Parathyroid adenoma (tissue), 2 donors: ENCODE data around the gene ZNF202.

Experiments
- H2AFZ ChIP-seq: fragments of 300-600 bp; sonication (generic); one replicate; pipeline ENCODE4 v1.7.0; 2017; ENCODE audit warnings: antibody characterized with exemption, mild to moderate bottlenecking
- H3K27ac ChIP-seq: fragments of 300-600 bp; sonication (generic); one replicate; pipeline ENCODE4 v1.7.0; 2017
- H3K27me3 ChIP-seq: fragments of 300-600 bp; sonication (generic); one replicate; pipeline ENCODE4 v1.7.0; 2017; ENCODE audit warnings: low read length; ENCODE audit not compliant: control insufficient read depth, insufficient read depth
- H3K36me3 ChIP-seq: fragments of 300-600 bp; sonication (generic); one replicate; pipeline ENCODE4 v1.7.0; 2017; ENCODE audit warnings: low read length; ENCODE audit not compliant: control insufficient read depth, insufficient read depth
- H3K4me1 ChIP-seq: fragments of 300-600 bp; sonication (generic); one replicate; pipeline ENCODE4 v1.7.0; 2017; ENCODE audit warnings: control low read depth
- H3K4me2 ChIP-seq: fragments of 300-600 bp; sonication (generic); one replicate; pipeline ENCODE4 v1.7.0; 2017; ENCODE audit warnings: low read length
- H3K4me3 ChIP-seq: fragments of 300-600 bp; sonication (generic); one replicate; pipeline ENCODE4 v1.7.0; 2017; ENCODE audit warnings: low read depth, low read length
- H3K79me2 ChIP-seq: fragments of 300-600 bp; sonication (generic); one replicate; pipeline ENCODE4 v1.7.0; 2017; ENCODE audit warnings: control low read depth
- H3K9ac ChIP-seq: fragments of 300-600 bp; sonication (generic); one replicate; pipeline ENCODE4 v1.7.0; 2017; ENCODE audit warnings: mild to moderate bottlenecking
- H3K9me3 ChIP-seq: fragments of 300-600 bp; sonication (generic); one replicate; pipeline ENCODE4 v1.7.0; 2017; ENCODE audit warnings: low read length; ENCODE audit not compliant: control insufficient read depth
- TF ChIP-seq, protein P1 (sequence below): fragments of 300-600 bp; sonication (generic); IDR thresholded peaks from one replicate; pipeline ENCODE4 v1.7.0; 2017; ENCODE audit warnings: antibody characterized with exemption, mild to moderate bottlenecking
- donor health status: primary hyperparathyroidism.

The ZNF202 gene

DNA sequence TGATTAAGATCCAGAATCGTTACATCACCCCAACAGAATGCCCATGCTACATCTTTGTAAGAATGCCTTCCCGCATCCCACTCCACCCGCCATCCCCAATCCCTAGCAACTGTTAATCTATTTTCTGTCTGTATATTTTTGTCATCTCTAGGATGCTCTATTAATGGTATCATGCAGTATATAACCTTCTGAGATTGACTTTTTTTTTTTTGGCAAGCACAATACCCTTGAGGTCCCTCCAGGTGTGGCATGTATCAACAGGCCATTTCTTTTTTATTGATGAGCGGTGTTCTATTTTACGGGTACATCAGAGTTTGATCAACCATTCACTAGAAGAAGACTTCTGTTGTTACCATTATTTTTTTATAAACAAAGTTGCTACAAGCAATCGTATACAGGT, 56.9 kb downstream of the ZNF202 start:
- no peak overlapping the region for H3K9ac ChIP-seq
- no peak overlapping the region for H3K4me3 ChIP-seq
- no peaks in the 10 kb centered on the region for H3K36me3 ChIP-seq
- peaks cover 12% of the 10 kb centered on the region for H3K4me1 ChIP-seq
- TF ChIP-seq, protein P1, sequence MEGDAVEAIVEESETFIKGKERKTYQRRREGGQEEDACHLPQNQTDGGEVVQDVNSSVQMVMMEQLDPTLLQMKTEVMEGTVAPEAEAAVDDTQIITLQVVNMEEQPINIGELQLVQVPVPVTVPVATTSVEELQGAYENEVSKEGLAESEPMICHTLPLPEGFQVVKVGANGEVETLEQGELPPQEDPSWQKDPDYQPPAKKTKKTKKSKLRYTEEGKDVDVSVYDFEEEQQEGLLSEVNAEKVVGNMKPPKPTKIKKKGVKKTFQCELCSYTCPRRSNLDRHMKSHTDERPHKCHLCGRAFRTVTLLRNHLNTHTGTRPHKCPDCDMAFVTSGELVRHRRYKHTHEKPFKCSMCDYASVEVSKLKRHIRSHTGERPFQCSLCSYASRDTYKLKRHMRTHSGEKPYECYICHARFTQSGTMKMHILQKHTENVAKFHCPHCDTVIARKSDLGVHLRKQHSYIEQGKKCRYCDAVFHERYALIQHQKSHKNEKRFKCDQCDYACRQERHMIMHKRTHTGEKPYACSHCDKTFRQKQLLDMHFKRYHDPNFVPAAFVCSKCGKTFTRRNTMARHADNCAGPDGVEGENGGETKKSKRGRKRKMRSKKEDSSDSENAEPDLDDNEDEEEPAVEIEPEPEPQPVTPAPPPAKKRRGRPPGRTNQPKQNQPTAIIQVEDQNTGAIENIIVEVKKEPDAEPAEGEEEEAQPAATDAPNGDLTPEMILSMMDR: no peak
- no peak overlapping the region for H3K4me2 ChIP-seq
- H3K27ac ChIP-seq: peak overlapping the region; percentile 97
- no peaks in the 10 kb centered on the region for H3K79me2 ChIP-seq
- no peaks in the 10 kb centered on the region for H3K9me3 ChIP-seq
- H3K27me3 ChIP-seq: no peaks in the 10 kb centered on the region
- H2AFZ ChIP-seq: no peak overlapping the region

DNA sequence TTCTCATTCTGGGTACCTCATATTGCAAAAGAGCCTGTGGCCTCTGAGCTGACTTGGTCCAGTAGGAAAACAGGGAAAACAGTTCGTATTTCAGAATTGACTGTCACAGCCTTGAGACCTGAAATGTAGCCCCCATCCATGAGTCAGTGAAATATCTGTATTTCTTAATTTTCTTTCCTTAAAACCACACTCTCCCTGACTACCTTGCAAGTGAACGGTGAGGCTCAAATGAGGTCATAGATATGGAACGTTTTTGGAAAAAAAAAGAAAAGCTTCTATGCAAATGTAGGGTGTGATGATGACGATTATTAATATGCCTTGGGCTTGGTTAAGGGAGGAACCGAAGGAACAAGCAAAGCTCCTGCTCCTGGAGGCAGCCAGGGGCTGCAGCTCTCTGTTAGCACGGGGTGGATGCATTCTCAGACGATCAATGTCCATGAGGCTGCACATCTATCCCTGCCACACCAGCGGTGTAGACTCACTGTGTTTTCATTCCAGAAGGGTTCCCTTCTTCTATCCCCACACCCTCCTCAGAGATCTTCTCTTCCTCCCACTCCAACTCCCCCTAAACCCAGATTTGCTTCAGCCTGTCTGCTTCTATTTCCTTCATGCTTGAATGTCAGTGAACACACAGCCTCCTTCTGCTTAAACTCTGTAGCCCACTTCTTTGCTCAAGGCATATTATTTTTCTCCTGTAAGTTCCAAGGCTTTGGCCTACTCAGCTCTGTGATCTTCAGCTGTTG, 57.9 kb downstream of the ZNF202 start:
- Histone ChIP-seq H3K4me1 (peaks cover 12% of the 10 kb centered on the region), H3K27me3 (no peaks in the 10 kb centered on the region), H3K9ac (no peak overlapping the region), H3K27ac (peak overlapping the region; percentile 97), H3K79me2 (no peaks in the 10 kb centered on the region), H3K36me3 (no peaks in the 10 kb centered on the region), H2AFZ (peak overlapping the region; percentile 68), H3K9me3 (no peaks in the 10 kb centered on the region), H3K4me3 (peak overlapping the region; percentile 5), H3K4me2 (peak overlapping the region; percentile 55)
- TF ChIP-seq, protein P1: no peak

DNA sequence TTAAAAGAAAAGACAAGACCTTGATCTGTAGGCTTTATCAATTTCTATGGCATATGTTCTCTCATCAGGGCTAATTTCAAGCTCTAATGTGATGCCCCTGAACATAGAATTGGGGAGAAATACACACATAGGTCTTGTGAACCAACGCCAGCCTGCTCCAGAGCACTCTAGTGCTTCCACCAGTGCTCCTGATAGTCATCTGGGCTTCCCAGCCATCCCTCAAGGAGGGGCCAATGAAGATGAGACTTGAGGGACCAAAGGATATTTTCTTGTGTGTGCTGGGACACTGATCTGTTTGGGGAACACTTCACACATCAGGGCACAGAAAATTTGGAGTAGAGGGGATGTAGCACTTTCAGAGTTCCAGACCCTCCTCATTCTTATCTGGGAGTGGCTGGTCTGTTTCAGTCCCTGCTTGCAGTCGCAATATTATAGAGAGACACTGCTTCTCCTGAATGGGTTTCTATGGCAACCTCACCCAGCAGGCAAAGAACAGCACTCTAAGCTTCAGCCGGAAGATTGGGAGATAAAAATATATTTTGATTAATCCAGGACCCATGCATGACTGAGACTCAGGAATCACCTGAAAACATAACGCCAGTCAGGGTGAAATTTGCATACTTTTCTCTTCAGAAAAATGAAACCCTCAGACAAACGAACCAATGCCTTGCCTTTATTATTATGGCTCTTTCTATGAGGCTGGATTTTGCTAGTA, 58.6 kb downstream of the ZNF202 start:
- TF ChIP-seq, protein P1: no peak
- peak overlapping the region; percentile 97 for H3K27ac ChIP-seq
- no peaks in the 10 kb centered on the region for H3K27me3 ChIP-seq
- H3K9me3 ChIP-seq: no peaks in the 10 kb centered on the region
- peak overlapping the region; percentile 16 for H3K4me3 ChIP-seq
- H3K4me2 ChIP-seq: peak overlapping the region; percentile 55
- H3K4me1 ChIP-seq: peaks cover 12% of the 10 kb centered on the region
- no peaks in the 10 kb centered on the region for H3K36me3 ChIP-seq
- H3K9ac ChIP-seq: no peak overlapping the region
- H3K79me2 ChIP-seq: no peaks in the 10 kb centered on the region
- peak overlapping the region; percentile 68 for H2AFZ ChIP-seq

DNA sequence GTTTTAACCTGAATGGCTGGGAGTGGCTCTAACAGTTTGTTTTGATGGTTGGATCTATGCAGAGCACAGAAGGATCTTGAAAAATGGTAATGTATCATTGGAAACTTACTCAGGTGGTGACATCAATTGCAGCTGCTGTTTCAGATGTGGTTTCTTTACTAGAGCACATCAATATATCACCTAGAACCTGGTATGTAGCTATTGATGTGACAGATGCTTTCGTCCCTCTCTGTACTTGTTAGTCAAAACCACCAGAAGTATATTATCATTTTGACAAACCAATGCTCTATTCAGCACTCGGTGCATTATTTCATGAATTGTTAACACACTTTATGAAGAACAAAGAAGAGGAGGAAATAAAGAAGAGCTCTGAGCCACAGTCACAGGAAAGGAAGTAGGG, 60.4 kb downstream of the ZNF202 start:
- H3K36me3 ChIP-seq: no peaks in the 10 kb centered on the region
- H3K9me3 ChIP-seq: no peaks in the 10 kb centered on the region
- H3K27me3 ChIP-seq: no peaks in the 10 kb centered on the region
- H3K9ac ChIP-seq: no peak overlapping the region
- H3K79me2 ChIP-seq: no peaks in the 10 kb centered on the region
- H2AFZ ChIP-seq: peak overlapping the region; percentile 50
- H3K4me3 ChIP-seq: no peak overlapping the region
- TF ChIP-seq, protein P1: no peak
- no peak overlapping the region for H3K4me2 ChIP-seq
- H3K27ac ChIP-seq: no peak overlapping the region
- H3K4me1 ChIP-seq: peaks cover 12% of the 10 kb centered on the region
